ENCODE data around the gene ECSCR.
"Not testable (repeated sequence)": the region's sequence is repeated elsewhere in the genome, so short reads cannot be mapped to it uniquely, and the experiment has no call there.

ECSCR gene

GRCh38 chr5:139462586-139463276 is at the start of gene ECSCR:
Gene ECSCR, minus strand, starts transcription at chr5:139462743. Its CDS starts 73 bp downstream, at chr5:139462670.
- DNase-seq (ENCODE audit: low read depth) = no peak

- DNase-seq (ENCODE audit: low read depth) = not testable (repeated sequence)
These were observed 42.2 kb upstream of the ECSCR start for GRCh38 chr5:139504722-139505121.

GRCh38 chr5:139503879-139504278 is 41.3 kb upstream of the ECSCR start:
- DNase-seq (ENCODE audit: low read depth) = not testable (repeated sequence)

- DNase-seq (ENCODE audit: low read depth) = not testable (repeated sequence)
These were observed 40.7 kb upstream of the ECSCR start for GRCh38 chr5:139503036-139503817.

- DNase-seq (ENCODE audit: low read depth) = no peak
These were observed 38.8 kb upstream of the ECSCR start for GRCh38 chr5:139501381-139501780.

- DNase-seq (ENCODE audit: low read depth) = peak; percentile 33
These were observed 33.3 kb upstream of the ECSCR start for GRCh38 chr5:139495638-139496435.

GRCh38 chr5:139494832-139495231 is 32.3 kb upstream of the ECSCR start:
- peak; percentile 23 for DNase-seq (ENCODE audit: low read depth)

GRCh38 chr5:139494256-139494655 is 31.7 kb upstream of the ECSCR start:
- DNase-seq (ENCODE audit: low read depth) = peak; percentile 13

- peak; percentile 26 for DNase-seq (ENCODE audit: low read depth)
These were observed 30.2 kb upstream of the ECSCR start for GRCh38 chr5:139492700-139493192.

GRCh38 chr5:139488260-139488659 is 25.7 kb upstream of the ECSCR start:
- DNase-seq (ENCODE audit: low read depth) = no peak

GRCh38 chr5:139486201-139486600 is 23.7 kb upstream of the ECSCR start:
- no peak for DNase-seq (ENCODE audit: low read depth)

- not testable (repeated sequence) for DNase-seq (ENCODE audit: low read depth)
These were observed 20.3 kb upstream of the ECSCR start for GRCh38 chr5:139482890-139483208.

- DNase-seq (ENCODE audit: low read depth) = peak; percentile 97
These were observed 19.7 kb upstream of the ECSCR start, which contains the start of gene STING1 for GRCh38 chr5:139482050-139482889. Gene STING1, minus strand, starts transcription at chr5:139482758. Its CDS starts 1,054 bp downstream, at chr5:139481704.

- peak; percentile 40 for DNase-seq (ENCODE audit: low read depth)
These were observed 19.1 kb upstream of the ECSCR start for GRCh38 chr5:139481580-139482049.

- DNase-seq (ENCODE audit: low read depth) = peak; percentile 20
These were observed 18.6 kb upstream of the ECSCR start for GRCh38 chr5:139481122-139481533.

GRCh38 chr5:139479729-139480128 is 17.2 kb upstream of the ECSCR start:
- not testable (repeated sequence) for DNase-seq (ENCODE audit: low read depth)

- not testable (repeated sequence) for DNase-seq (ENCODE audit: low read depth)
These were observed 16.3 kb upstream of the ECSCR start for GRCh38 chr5:139478657-139479423.

GRCh38 chr5:139475865-139476617 is 13.5 kb upstream of the ECSCR start:
- no peak for DNase-seq (ENCODE audit: low read depth)

All from stromal cell of bone marrow (primary cell).